ENCODE results near the gene METAP1. TPM values are rescaled to one million over a fixed set of nuclear protein-coding genes. Genes with fewer than 3 reads are reported as not detected.
"Not testable (repeated sequence)": the region's sequence is repeated elsewhere in the genome, so short reads cannot be mapped to it uniquely, and the experiment has no call there.

METAP1 gene
- total RNA-seq (ENCODE audit: insufficient read depth, low replicate concordance), result 20.2 TPM

GRCh38 chr4:98995183-98996055, at the start of gene METAP1:
METAP1 (plus strand) TSS chr4:98995721; CDS start chr4:98995754, 33 bp downstream.
- peak; percentile 96 for DNase-seq (ENCODE audit: low spot score)

GRCh38 chr4:98946359-98946758, 49.2 kb upstream of the METAP1 start:
- no peak for DNase-seq (ENCODE audit: low spot score)

GRCh38 chr4:98950925-98951324, 44.6 kb upstream of the METAP1 start:
- no peak for DNase-seq (ENCODE audit: low spot score)

GRCh38 chr4:98951710-98952109, 43.8 kb upstream of the METAP1 start:
- DNase-seq (ENCODE audit: low spot score), result no peak

GRCh38 chr4:98955229-98955628, 40.3 kb upstream of the METAP1 start:
- no peak for DNase-seq (ENCODE audit: low spot score)

GRCh38 chr4:98958065-98958464, 37.5 kb upstream of the METAP1 start:
- no peak for DNase-seq (ENCODE audit: low spot score)

- no peak for DNase-seq (ENCODE audit: low spot score)
These were observed 36.1 kb upstream of the METAP1 start for GRCh38 chr4:98959411-98959810.

- DNase-seq (ENCODE audit: low spot score), result no peak
These were observed 33.8 kb upstream of the METAP1 start for GRCh38 chr4:98961770-98962169.

GRCh38 chr4:98963538-98964433, 31.7 kb upstream of the METAP1 start:
- DNase-seq (ENCODE audit: low spot score), result no peak

GRCh38 chr4:98966926-98967325, 28.6 kb upstream of the METAP1 start:
- DNase-seq (ENCODE audit: low spot score), result no peak

- DNase-seq (ENCODE audit: low spot score), result no peak
These were observed 27.7 kb upstream of the METAP1 start for GRCh38 chr4:98967786-98968329.

GRCh38 chr4:98969878-98970785, 25.4 kb upstream of the METAP1 start:
- DNase-seq (ENCODE audit: low spot score), result peak; percentile 8

GRCh38 chr4:98976716-98977115, 18.8 kb upstream of the METAP1 start:
- peak; percentile 17 for DNase-seq (ENCODE audit: low spot score)

GRCh38 chr4:98977557-98977956, 18.0 kb upstream of the METAP1 start:
- no peak for DNase-seq (ENCODE audit: low spot score)

GRCh38 chr4:98987720-98988119, 7.8 kb upstream of the METAP1 start:
- no peak for DNase-seq (ENCODE audit: low spot score)

- not testable (repeated sequence) for DNase-seq (ENCODE audit: low spot score)
These were observed 2.7 kb upstream of the METAP1 start for GRCh38 chr4:98992835-98993234.

- no peak for DNase-seq (ENCODE audit: low spot score)
These were observed 2.0 kb upstream of the METAP1 start for GRCh38 chr4:98993419-98994071.

GRCh38 chr4:98994474-98995182, 893 bp upstream of the METAP1 start:
- peak; percentile 21 for DNase-seq (ENCODE audit: low spot score)

- peak; percentile 46 for DNase-seq (ENCODE audit: low spot score)
These were observed 689 bp downstream of the METAP1 start for GRCh38 chr4:98996056-98996764.
